GM12801 (cell line): ENCODE measurements around the gene NDFIP2.

ENCODE experiments used
- TF ChIP-seq, protein P1 (sequence below): IDR thresholded peaks from one replicate; pipeline ENCODE4 v1.5.1; 2011; ENCODE audit warnings: control low read depth; ENCODE audit not compliant: insufficient read length; ENCODE audit errors: extremely low read depth

Gene NDFIP2

DNA sequence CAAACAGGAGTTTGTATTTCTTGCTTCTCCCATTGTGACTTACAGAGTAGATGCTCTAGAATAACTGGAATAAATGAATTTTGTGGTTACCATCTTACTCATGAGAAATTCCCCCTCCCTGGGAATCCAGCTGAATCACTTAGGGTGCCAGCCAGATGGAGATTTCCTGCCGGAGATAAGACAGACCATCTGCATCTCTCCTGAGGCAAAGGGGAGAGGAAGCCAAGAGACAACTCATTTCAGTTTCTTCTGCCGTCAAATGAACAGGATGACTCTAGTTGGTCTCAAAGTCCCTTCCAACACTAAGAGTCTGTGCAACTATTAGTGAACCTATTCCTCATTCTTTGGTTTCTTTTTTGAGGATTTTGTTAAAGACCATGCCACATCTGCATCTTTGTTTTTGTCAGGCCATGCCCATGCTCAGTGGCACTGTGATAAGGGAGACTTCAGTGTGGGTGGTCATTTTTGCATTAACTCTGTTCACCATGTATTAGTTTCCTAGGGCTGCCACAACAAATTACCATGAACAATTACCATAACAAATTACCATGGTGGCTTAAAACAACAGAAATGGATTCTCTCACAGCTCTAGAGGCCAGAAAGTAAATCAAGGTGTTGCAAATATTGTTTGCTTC is 112.8 kb downstream of the NDFIP2 start:
- TF ChIP-seq, protein P1, sequence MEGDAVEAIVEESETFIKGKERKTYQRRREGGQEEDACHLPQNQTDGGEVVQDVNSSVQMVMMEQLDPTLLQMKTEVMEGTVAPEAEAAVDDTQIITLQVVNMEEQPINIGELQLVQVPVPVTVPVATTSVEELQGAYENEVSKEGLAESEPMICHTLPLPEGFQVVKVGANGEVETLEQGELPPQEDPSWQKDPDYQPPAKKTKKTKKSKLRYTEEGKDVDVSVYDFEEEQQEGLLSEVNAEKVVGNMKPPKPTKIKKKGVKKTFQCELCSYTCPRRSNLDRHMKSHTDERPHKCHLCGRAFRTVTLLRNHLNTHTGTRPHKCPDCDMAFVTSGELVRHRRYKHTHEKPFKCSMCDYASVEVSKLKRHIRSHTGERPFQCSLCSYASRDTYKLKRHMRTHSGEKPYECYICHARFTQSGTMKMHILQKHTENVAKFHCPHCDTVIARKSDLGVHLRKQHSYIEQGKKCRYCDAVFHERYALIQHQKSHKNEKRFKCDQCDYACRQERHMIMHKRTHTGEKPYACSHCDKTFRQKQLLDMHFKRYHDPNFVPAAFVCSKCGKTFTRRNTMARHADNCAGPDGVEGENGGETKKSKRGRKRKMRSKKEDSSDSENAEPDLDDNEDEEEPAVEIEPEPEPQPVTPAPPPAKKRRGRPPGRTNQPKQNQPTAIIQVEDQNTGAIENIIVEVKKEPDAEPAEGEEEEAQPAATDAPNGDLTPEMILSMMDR = no peak

DNA sequence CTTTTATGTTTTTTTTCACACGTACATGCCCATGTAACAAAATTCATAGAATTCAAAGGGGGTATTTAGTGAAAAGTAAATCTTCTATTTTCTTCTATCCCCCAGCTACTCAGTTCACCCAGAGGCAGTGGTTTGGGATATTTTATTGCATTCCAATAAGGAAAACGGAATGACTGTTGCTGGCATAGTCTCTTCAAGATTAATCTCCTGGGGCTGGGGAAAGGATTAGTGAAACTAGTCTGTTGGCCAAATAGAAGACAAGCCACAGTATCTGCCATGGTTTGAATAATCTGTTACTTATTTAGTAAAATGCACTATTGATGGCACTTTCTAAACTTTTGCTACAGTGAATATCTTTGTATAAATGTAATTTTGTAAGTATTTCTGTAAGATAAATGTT is 122.0 kb downstream of the NDFIP2 start:
- TF ChIP-seq, protein P1 = no peak

DNA sequence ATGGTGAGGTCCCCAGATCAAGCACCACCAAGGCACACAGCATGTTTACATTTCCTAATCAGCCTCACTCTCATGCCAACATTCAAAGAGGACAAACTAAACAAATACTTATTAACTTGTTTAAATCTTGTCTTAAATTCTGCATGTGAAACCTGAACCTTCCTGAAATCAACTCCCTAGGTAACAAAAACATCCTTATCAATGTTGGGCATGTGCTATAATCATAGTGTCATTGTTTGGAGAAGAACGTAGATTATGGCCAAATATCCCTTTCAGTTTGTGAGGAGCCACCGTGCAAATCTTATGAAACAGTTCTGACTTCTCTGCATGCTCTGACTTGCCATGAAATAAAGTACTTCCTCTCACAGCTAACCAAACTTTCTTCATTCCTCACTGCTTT is 123.8 kb downstream of the NDFIP2 start:
- TF ChIP-seq, protein P1 = no peak
